ENCODE results near the gene TOMM40L. TPM values are rescaled to one million over a fixed set of nuclear protein-coding genes. Genes with fewer than 3 reads are reported as not detected.

The TOMM40L gene
- 14.2 and 18.3 TPM in 2 replicates for total RNA-seq

GRCh38 chr1:161225534-161226319 lies at the start of gene TOMM40L:
Gene TOMM40L (plus strand): TSS chr1:161226060. CDS start chr1:161226490, 430 bp downstream.

DNA sequence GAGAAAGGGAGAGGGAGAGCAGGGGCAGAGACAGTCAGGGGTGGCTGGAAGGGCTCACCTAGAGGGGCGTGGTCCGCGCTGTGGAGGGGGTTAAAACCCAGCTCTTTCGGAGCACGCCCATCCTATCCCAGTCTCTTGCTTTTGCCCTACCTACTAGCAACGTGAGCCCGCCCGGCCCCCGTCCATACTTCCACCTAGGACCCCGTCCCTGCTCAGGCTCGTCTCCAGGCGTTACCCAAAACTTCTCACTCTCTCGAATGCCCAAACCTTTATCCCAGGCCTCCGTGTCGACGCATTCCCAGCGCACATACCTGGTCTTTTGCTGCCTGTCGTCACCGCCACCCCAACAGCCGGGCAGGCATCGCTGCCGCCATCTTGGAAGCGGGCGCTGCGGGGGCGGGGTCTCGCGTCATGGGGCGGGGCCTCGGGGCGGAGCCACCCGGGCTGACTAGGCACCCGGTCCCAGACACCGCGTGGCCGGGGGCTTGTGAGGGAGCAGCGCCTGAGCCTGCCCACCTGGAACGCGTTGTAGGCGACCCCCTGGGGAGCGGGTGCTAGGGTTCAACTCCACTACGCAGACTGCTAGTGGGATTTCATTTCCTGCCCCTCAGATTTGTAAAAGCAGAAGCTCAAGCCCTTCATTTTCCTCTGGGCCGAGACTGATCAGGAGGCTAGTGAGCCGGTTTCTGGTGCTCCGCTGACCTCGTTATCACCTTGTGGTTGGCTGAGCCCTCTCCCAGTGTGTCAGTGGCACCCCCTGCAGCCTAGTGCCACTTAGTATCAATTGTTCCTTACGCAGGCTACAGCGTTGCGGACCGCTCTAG lies 48.5 kb upstream of the TOMM40L start, which contains the start of gene B4GALT3:
Gene B4GALT3, minus strand, starts transcription at position 396 of the 824 bp plus-strand sequence. CDS start 1,447 bp downstream, outside the sequence.

GRCh38 chr1:161198897-161199431 lies 26.9 kb upstream of the TOMM40L start, which contains the start of gene ADAMTS4:
Gene ADAMTS4 (minus strand): TSS chr1:161199054. CDS start chr1:161198627, 427 bp downstream.

GRCh38 chr1:161201836-161202712 lies 23.8 kb upstream of the TOMM40L start, which contains the start of gene NDUFS2:
Gene NDUFS2 (plus strand): TSS chr1:161202367. CDS start chr1:161202386, 19 bp downstream.

GRCh38 chr1:161215076-161215475 lies 10.8 kb upstream of the TOMM40L start, which contains the start of gene FCER1G:
Gene FCER1G (plus strand): TSS chr1:161215295. CDS start chr1:161215322, 27 bp downstream.

DNA sequence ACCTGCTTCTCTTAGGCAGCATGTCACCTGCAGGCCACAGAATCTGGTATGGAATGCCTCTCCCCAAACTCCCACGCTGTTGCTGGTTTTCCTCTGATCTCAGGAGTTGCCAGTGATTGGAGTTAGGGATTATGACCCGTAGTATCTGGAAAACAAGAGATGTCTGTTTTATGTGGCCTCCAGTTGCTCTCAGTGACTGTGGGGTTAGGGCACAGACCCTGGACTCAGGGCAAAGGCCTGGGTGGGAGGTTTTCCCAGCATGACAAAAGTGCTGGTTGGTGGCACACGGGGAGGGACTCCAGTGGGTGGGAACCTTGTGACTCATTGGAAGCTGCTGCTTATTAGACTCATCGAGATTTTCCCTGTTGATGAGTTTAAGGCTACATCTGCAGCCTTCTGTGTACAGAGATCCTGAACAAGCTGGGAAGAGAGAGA lies 12.2 kb downstream of the TOMM40L start, which contains the start of gene NR1I3:
Gene NR1I3, minus strand, starts transcription at position 165 of the 435 bp plus-strand sequence. CDS start 1,638 bp downstream, outside the sequence.

GRCh38 chr1:161258439-161259344 lies 32.8 kb downstream of the TOMM40L start, which contains the start of gene PCP4L1:
Gene PCP4L1 (plus strand): TSS chr1:161258745. CDS start chr1:161258975, 230 bp downstream.

Other genes starting within 250 kb of the TOMM40L start
- gene F11R, start 204.9 kb upstream of the TOMM40L start, total RNA-seq = 84.2 and 331 TPM in 2 replicates
- gene TSTD1, start 187.1 kb upstream of the TOMM40L start, total RNA-seq = 3.8 TPM in 1 of 2 replicates, not detected in the other
- 104 and 119 TPM in 2 replicates for gene USF1, start 180.1 kb upstream of the TOMM40L start, total RNA-seq
- not detected in 2 replicates for gene ARHGAP30, start 156.2 kb upstream of the TOMM40L start, total RNA-seq
- gene NECTIN4, start 136.5 kb upstream of the TOMM40L start, total RNA-seq = 0.31 and 0.32 TPM in 2 replicates
- gene KLHDC9, start 127.7 kb upstream of the TOMM40L start, total RNA-seq = 1.5 and 1.6 TPM in 2 replicates
- 31.4 and 45.7 TPM in 2 replicates for gene PFDN2, start 108.0 kb upstream of the TOMM40L start, total RNA-seq
- gene NIT1, start 108.0 kb upstream of the TOMM40L start, total RNA-seq = 10.8 and 12.5 TPM in 2 replicates
- 21.7 and 47.4 TPM in 2 replicates for gene DEDD, start 93.4 kb upstream of the TOMM40L start, total RNA-seq
- gene UFC1, start 72.1 kb upstream of the TOMM40L start, total RNA-seq = 119 and 137 TPM in 2 replicates
- gene USP21, start 66.6 kb upstream of the TOMM40L start, total RNA-seq = 3.6 and 7.8 TPM in 2 replicates
- 13.7 and 15.4 TPM in 2 replicates for gene PPOX, start 59.6 kb upstream of the TOMM40L start, total RNA-seq
- gene B4GALT3, start 48.6 kb upstream of the TOMM40L start, total RNA-seq = 16.0 and 29.8 TPM in 2 replicates
- gene ADAMTS4, start 27.0 kb upstream of the TOMM40L start, total RNA-seq = 9.7 and 9.9 TPM in 2 replicates
- gene NDUFS2, start 23.7 kb upstream of the TOMM40L start, total RNA-seq = 139 and 183 TPM in 2 replicates
- gene FCER1G, start 10.8 kb upstream of the TOMM40L start, total RNA-seq = 0.16 TPM in 1 of 2 replicates, not detected in the other
- gene APOA2, start 2.4 kb upstream of the TOMM40L start, total RNA-seq = not detected in 2 replicates
- gene NR1I3, start 12.1 kb downstream of the TOMM40L start, total RNA-seq = not detected in 2 replicates
- gene PCP4L1, start 32.7 kb downstream of the TOMM40L start, total RNA-seq = not detected in 2 replicates
- gene MPZ, start 83.9 kb downstream of the TOMM40L start, total RNA-seq = 0.76 and 0.81 TPM in 2 replicates
- gene SDHC, start 88.3 kb downstream of the TOMM40L start, total RNA-seq = 6.3 and 23.0 TPM in 2 replicates
- gene CFAP126, start 141.8 kb downstream of the TOMM40L start, total RNA-seq = not detected in 2 replicates